HG03378 (cell line): ENCODE data around the gene C8G.

Experiments
- ATAC-seq: cut with Tn5 transposase; IDR thresholded peaks from one replicate; pipeline ENCODE4 v1.9.1; 2021; ENCODE audit warnings: mild to moderate bottlenecking, moderate library complexity; ENCODE audit not compliant: unreplicated experiment

C8G gene

DNA sequence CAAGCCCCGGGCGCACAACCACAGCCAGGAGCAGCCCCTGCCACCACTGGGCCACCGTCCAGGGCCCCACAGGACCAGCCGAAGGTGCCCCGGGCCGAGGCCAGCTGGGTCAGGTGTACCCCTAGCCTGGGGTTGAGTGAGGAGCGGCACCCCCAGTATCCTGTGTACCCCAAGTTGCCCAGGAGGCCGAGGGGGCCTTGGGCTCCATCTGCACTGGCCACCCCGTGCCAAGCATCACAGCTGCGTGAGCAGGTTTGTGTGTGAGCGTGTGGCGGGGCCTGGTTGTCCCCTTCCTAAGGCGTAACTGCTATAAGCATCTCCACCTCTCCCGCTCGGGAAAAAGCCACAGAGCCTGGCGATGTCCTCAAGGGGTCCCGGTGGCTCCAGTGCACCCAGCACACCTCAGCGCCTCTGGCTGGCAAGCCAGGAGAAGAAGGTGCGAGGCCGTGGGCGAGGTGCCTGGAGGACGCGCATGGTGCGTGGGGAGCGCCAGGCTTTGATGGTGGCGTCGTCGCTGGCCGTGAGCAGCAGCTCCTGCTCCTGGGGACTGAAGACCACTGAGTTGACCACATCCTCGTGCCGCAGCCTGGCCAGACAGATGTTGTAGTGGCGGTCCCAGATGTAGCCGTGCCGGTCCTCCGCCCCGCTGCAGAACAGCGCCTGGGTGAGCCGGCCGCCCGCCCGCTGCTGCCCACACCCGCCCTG is 4.4 kb upstream of the C8G start:
- no peak for ATAC-seq

DNA sequence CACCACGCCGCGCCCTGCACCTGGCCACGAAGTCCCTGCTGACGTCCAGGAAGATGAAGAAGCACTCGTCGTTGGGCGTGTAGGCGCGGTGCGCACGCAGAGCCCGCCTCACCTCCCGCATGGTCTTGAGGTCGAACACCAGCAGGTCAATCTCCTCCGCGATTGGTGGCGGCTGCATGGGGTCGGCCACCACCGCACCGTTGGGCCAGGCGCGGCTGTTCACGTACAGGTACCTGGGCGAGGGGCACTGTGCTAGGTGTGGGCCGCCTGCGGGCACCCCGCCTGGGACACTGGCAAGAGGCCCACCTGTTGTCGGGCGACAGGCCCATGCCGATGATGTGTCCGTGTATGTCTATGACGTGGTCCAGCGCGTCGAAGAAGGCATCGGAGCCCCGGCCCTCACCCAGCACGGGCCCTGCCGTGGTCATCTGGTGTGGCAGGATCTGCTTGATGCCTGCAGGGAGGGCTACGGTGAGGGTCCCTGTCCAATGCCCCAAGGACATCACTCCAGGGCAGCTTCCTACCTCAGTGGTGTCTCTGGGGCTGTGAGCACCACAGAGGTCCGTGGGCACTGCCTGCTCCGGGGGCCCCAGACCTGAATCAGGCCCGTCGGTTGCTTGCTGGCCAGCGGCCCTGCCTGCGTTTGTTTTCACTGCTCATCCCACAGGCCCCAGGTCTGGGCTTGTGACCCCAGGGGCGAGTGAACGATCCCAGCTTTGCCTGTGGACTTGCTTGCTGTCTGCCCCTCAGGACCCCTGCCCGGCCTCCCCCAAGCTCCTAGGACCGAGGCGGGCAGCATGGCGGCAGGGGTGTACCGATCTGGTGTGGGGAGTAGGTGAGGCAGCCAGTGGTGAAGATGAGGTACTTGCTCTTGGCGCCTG is 3.6 kb upstream of the C8G start:
- no peak for ATAC-seq

DNA sequence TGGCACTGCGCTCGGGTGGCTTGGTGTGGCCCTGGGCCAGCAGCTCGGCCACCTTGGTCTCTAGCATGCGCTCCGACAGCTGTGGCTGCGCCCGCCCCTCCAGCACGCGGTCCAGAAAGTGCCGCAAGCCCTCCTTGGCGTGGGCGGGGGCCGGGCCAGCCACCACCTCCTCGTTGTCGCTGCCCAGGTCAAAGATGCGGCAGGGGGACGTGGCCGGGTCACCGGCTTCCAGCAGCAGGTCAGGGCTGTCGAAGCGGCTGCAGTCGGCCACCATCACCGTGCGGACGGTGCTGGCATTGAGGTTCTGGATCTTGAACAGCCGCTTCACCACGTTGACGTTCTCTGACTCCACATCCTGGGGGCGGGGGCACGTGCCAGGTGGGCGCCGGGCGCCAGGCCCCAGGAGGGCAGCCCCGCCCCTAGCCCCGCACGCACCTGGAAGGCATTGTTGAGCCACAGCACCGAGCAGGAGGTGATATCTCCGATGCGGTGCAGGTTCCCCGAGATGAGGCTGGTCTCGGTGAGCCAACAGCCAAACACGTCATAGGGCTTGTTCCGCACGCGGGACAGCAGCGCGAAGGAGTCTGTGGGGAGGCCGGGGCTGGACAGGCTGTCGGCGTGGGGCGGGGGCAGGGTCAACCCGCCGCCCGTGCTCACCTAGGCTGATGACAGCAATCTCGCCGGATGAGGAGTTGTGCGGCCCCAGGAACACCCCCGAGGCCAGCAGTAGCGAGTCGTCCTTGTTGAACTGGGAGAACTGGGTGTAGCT is 2.7 kb upstream of the C8G start:
- no peak for ATAC-seq

DNA sequence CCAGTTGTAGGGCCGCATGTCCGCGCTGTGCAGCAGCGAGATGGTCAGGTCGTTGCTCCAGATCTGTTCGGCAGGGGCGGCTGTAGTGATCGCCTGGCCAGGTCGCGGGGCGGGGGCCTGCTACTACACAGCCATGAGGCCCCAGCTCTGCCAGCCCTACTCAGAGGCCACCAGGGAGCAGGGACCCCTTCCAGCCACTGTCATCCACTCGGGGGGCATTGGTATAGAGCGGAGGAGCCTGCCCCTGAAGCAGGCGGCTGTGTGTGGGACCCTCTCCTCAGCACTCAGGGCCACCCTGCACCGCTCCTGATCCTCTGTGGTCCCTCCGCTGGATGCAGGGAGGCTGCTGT is 2.2 kb upstream of the C8G start:
- no peak for ATAC-seq

DNA sequence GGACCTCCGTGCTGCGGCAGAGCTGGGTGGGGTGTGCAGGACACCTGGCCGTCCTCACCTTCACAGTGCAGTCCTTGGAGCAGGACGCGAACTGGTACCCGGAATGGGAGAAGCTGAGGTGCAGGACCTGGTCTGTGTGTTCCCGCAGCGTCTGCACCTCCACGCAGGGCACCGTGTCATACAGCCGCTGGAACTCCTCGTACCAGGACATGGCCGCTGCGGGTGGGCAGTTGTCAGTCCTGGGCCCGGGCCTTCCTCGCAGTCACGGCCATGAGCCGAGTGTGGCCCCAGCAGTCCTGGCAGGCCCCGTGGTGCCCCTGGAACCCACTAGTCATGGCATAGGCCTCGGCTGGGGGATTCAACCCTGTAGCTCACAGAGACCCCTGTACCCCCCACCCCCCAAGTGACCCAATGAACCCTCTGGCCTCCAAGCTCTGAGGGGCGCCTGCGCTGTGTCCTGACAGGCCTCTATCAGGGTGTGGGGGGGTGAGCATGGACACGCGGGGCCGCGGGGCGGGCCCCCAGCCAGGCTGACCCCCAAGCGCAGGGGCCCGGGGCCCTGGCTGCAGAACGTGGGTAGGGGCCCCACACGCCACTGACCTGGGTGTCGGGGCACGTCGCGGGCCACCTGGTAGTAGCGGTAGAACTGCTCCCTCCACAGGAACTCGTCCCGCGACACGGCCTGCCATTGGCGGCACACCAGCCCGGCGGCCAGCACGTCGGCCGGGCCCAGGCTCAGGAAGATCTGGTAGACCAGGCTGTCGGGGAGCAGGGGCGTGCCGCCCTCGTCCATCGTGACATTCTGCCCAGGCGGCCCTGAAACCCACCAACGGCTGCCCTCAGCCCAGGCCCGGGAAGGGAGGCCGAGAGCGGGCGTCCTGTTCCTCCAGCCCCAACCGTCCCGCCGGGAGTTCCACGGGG is 1.5 kb upstream of the C8G start:
- peak; percentile 21 for ATAC-seq

DNA sequence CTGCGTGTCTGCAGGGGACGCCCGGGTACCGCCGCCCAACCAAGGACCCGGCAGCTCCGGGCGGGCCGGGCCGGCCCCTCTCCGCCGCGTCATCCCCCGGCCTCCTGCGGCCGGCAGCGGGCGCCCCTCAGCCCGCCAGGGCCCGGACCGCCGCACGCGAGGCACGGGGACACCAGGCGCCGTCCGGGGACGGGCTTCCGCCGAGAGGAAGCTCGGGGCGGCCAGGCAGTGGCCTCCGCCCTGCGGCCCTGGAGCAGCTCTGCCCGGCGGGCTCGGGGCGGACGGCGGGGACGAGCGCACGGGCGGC is 878 bp upstream of the C8G start:
- peak; percentile 15 for ATAC-seq

DNA sequence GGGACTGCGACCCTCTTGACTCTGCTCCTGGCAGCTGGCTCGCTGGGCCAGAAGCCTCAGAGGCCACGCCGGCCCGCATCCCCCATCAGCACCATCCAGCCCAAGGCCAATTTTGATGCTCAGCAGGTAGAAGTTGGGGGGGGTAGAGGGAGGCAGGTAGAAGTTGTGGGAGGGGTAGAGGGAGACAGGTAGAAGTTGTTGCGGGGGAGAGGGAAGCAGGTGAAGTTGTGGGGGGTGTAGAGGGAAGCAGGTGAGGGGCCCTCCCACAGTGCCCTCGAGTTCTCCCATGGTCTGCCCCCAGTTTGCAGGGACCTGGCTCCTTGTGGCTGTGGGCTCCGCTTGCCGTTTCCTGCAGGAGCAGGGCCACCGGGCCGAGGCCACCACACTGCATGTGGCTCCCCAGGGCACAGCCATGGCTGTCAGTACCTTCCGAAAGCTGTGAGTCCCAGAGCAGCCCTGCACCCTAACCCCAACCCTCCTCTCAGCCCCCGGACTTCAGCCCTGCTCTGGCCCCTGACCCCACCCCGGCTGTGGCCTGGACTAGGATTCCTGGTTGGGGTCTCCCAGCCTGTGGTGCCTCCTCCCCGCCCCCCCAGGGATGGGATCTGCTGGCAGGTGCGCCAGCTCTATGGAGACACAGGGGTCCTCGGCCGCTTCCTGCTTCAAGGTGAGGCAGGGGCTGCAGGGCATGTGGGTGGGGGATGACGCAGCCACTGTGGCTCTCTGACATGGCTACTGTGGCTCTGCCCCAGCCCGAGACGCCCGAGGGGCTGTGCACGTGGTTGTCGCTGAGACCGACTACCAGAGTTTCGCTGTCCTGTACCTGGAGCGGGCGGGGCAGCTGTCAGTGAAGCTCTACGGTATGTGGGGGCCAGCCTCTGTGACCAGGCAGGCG is 537 bp downstream of the C8G start:
- no peak for ATAC-seq

DNA sequence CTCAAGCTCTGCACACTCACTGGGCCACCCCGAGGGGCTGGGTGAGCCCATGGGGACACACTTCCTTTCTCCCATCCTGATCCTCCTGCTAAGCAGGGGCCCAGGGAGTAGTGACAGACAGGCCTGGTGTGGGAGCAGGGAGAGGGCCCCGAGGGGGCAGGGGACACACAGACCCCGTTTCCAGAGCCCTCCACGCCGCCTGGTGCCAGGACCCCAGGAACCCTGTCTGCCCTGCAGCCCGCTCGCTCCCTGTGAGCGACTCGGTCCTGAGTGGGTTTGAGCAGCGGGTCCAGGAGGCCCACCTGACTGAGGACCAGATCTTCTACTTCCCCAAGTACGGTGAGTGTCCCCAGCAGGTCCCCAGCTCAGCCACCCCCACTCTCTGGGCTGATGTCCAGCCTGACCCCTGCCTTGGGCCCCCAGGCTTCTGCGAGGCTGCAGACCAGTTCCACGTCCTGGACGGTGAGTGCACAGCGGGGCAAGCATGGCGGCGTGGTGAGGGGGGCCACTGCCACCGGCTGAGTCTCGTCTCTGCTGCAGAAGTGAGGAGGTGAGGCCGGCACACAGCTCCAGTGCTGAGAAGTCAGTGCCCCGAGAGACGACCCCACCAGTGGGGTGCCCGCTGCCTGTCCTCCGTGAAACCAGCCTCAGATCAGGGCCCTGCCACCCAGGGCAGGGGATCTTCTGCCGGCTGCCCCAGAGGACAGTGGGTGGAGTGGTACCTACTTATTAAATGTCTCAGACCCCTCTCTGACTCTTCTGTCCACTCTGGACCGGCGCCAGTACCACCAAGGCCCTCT is 1.4 kb downstream of the C8G start:
- no peak for ATAC-seq

DNA sequence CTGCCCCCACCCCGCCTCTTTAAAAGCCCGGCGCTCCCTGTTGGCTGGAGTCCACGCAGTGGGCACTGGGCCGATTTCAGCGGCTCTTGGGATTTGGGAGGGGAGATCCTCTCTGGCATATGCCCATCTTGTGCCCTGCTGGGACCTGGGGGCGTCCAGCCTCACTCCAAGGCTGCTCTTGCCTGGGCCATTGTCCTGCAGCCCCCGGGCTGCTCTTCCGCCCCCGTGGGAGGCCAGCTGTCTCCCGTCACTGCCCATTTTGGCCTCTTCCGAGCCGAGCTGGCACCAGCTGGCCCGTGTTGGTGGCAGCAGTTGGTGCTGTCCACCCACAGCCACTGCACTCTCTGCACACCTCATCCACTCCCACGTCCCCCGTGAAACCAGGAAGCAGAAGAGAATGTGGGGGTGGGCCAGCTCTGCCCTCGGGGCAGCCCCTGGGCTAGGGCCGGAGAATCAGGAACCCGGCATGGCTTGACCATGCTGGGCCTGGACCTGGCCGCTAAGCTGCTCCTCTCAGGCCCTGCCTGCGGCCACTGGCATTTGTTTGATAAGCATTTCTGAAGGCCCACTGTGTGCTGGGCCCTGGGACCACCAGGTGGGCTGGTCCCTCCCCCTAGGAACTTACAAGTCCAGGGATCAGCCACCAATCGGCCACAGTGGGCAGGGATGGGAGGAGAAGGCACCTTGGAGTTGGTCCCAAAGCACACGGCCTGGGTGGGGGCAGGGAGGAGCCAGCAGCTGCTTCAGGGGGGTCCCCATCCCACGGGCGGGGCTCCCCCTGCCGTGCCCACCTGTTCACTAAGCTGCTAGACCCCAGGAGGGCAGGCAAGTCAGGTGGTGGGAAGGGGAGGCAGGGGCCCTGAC is 2.2 kb downstream of the C8G start:
- no peak for ATAC-seq

DNA sequence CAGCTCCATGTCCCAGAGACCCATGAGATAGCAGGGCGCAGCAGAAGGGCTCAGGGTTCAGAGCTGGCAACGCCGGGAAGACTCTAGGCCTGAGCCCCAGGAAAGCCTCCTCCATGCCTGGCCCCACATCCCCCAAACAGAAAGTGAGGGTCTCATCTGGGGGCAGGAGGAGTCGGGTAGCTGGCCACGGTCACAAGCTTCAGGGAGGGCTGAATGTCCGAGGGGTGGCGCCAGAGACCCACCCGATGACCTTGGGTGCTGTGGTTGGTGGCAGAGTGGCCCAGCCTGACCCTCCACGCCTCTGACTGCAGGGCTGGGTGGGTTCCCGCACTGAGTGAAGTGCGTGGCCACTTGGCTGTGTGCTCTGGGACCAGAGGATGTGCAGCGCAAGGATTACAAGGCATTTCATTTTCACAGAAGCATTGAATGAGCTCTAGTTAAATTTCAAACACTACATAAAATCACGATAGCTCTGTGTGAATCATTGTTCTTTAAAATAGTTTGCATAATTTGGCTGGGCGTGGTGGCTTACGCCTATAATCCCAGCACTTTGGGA is 3.0 kb downstream of the C8G start:
- ATAC-seq: no peak

DNA sequence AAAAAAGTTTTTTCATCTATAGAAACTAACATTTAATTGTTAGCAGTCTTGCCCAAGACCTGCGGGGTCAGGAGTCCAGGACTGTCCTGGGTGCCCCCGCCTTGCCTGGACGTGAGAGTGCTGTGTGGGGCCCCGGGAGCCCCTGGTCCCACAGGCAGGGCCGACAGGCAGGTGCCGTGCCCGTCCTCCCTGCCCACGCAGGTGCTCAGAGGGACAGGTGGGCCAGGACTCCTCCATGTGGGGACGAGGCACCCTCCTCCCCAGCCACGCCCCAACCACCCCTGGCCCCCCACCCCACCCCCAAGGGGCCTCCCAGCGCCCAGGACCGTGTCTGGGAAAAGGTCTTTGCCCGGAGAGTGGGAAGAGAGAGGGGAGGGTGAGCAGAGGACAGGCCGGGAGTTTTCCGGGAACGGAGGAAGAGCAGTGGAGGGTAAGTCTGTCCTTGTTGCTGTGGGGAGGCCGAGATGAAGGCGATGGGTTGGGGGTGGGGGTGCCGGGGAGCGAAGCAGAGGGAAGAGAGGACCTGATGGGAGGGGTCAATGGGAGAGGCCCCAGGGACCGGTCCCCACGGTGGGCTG is 4.3 kb downstream of the C8G start:
- ATAC-seq: no peak

DNA sequence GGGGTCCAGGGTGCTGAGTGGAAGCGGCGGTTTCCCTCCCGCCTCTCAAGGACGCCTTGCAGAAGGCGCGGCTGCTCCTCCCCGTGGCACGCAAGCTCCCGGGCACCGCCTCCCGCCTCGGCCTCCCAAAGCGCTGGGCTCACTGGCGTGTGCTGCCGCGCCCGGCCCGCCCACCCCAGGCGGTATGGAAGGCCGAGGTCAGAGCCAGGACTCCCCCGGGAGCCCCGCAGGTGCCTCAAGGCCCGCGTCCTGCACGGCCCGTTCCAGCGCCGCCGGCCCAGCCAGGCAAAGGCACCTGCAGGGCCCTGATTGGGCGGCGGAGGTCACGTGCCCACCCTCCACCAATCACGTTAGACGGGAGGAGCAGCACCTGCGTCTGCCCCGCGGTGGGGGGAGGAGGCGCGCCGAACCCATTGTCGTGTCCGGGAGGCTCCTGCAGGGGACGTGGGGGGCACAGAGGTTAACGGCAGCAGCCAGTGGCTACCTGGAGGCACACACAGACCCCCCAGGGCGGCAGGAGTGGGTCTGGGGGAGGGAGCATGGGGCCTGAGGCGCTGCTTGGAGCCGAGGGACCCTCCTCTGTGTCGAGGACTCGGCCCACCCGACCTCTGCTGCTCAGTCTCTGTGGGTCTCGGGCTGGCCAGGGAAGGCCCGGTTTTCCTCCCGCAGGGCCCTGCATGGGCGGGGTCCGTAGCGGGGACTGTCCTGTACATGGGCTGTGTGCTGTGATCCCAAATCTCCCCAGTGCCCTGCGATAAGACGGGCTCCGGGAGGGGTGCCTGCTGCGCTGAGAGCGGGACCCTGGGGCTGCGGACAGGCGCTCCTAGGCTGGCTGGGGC is 5.0 kb downstream of the C8G start:
- ATAC-seq: peak; percentile 53

DNA sequence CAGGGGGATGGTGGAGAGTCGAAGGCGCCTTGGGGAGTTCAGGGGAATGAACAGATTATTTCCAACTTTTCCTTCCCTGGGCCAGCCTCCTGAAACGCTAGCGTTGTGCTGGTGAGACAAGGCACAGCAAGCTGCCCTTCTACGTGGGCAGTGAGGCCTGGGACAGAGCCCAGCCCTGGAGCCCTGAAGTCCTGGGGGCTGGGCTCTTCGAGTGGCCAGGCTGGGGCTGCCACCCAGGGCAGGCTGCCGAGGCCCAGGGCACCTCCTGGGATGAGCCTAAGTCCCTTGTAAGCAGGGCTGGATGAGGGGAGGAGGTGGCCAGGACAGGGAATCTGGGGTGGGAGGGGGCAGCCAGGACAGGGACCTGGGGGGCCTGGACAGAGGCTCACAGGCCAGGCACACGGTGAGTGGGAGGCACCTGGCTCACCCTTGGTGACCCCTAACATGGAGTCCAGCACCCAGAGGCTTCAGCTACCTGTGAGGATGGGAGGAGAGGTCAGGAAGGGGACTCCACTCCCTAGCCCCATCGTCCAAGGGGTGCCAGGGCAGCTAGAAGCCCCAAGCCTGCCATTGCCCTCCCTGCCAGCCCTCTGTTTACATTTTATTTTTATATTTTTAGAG is 5.7 kb downstream of the C8G start:
- ATAC-seq: no peak

DNA sequence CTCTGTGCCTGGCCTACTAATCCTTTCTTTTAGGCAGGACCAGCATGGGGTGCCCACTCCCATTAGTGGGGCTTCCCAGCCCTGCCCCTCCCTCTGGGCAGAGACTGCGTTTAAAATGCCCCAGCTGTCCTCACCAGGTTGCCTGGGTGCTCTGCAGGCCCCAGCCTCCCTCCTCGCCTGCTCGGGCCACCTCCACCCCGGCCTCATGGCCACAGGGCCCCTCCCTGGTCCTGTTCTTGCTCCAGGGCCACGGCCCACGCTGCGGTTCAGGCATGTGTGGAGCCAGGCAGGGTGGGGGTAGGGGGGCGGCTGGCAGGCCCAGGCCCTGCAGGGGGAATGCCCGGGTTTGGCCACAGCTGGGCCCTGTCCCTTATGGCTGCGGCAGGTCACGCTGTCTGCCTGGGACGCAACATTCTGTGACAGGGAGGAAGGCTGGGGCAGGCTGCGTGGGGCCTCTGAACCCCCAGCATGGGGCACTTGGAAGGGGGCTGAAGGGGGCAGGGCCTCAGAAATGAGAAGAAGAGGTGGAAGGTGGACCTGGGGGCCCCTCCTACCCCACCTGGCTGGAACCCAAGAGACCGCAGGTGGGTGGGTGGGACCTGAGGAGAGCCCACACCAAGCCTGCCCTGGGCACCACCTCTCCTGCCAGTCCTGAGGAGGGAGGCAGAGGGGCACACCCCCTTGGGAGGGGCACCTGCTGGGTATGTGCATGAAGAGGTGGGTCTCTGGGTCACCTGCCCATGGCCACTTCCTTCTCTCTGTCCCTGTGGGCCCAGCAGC is 6.7 kb downstream of the C8G start, which contains the start of gene LCN12:
LCN12 (plus strand) TSS at position 733 of the 780 bp plus-strand sequence. CDS start 55 bp downstream, outside the sequence.
- no peak for ATAC-seq

DNA sequence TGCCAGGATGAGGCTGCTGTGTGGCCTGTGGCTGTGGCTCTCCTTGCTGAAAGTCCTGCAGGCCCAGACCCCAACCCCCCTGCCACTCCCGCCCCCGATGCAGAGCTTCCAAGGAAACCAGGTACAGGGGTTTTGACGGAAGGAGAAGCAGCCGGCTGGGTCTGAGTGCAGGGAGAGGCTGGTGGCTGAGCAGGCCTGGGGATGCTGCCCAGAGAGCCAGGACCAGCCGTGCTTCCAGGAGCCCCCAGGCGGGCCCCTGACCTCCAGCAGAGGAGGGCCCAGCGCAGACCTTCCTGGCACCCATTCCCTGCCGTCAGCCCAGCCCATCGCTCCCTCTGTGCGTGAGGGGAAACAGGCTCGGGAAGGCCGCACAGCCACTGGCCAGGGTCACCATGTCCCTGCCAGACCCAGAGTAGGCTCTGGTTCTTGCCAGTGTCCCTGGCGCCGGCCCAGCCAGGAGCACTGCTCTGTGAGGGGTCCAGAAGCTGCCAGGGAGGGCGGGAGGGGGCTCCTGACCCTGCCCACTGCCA is 7.3 kb downstream of the C8G start:
- ATAC-seq: no peak
